Keratinocyte (primary cell): ENCODE data around the gene CDA. TPM values are rescaled to one million over a fixed set of nuclear protein-coding genes. Genes with fewer than 3 reads are reported as not detected.

Experiments used
- DNase-seq: peaks from one replicate; pipeline ENCODE4 v3.0.0-alpha.2; 2011; ENCODE audit warnings: low read depth, missing footprints, low spot score
- FAIRE-seq: peaks from 2 replicates; lab custom pipeline; 2011; peaks lifted over from hg19 to GRCh38; lab: Jason Lieb, UNC
- H2AFZ ChIP-seq: 2 replicates; pipeline ENCODE4 v1.6.0; 2012; ENCODE audit warnings: low read length, control low read depth, inconsistent platforms; ENCODE audit not compliant: control insufficient read depth
- H3K27ac ChIP-seq: 2 replicates; pipeline ENCODE4 v1.5.1; 2011; ENCODE audit warnings: low read length; ENCODE audit not compliant: control insufficient read depth, insufficient read depth
- H3K27me3 ChIP-seq: 3 replicates; pipeline ENCODE4 v1.6.0; 2011; ENCODE audit warnings: low read length; ENCODE audit not compliant: control insufficient read depth, insufficient read depth; ENCODE audit errors: extremely low read depth
- H3K36me3 ChIP-seq, 2 experiments: 2 replicates in 1 of 2; 3 replicates in 1 of 2; pipeline ENCODE4 v1.5.1; 2011; ENCODE audit warnings: low read length in 2 of 2, mild to moderate bottlenecking in 1 of 2; ENCODE audit not compliant: control insufficient read depth in 2 of 2, insufficient read depth in 2 of 2; ENCODE audit errors: extremely low read depth in 1 of 2
- H3K4me1 ChIP-seq: 3 replicates; pipeline ENCODE4 v1.5.1; 2011; ENCODE audit warnings: low read length; ENCODE audit not compliant: control insufficient read depth, insufficient read depth; ENCODE audit errors: extremely low read depth
- H3K4me2 ChIP-seq: 3 replicates; pipeline ENCODE4 v1.6.0; 2011; ENCODE audit warnings: low read depth, low read length; ENCODE audit not compliant: control insufficient read depth, insufficient read depth; ENCODE audit errors: extremely low read depth
- H3K4me3 ChIP-seq, 3 experiments: fragments of 200-600 bp in 1 of 3; sonication (generic) in 1 of 3; 2 replicates in 2 of 3; 3 replicates in 1 of 3; pipeline ENCODE4 v1.5.1; 2011 to 2016; ENCODE audit warnings: low read length in 3 of 3, mild to moderate bottlenecking in 3 of 3, control low read depth in 2 of 3, inconsistent platforms in 1 of 3, low read depth in 1 of 3, mixed read lengths in 1 of 3, mixed run types in 1 of 3, moderate library complexity in 1 of 3; ENCODE audit not compliant: control insufficient read depth in 2 of 3, insufficient read depth in 2 of 3; ENCODE audit errors: extremely low read depth in 1 of 3
- H3K79me2 ChIP-seq: 2 replicates; pipeline ENCODE4 v1.6.0; 2012; ENCODE audit warnings: low read length; ENCODE audit not compliant: control insufficient read depth, insufficient read depth
- H3K9ac ChIP-seq: 3 replicates; pipeline ENCODE4 v1.6.0; 2011; ENCODE audit warnings: low read length; ENCODE audit not compliant: control insufficient read depth, insufficient read depth; ENCODE audit errors: extremely low read depth
- H3K9me1 ChIP-seq: 3 replicates; pipeline ENCODE4 v1.6.0; 2011; ENCODE audit warnings: low read length; ENCODE audit not compliant: control insufficient read depth, insufficient read depth; ENCODE audit errors: extremely low read depth
- H3K9me3 ChIP-seq: 2 replicates; pipeline ENCODE4 v1.5.1; 2012; ENCODE audit warnings: low read depth, low read length; ENCODE audit not compliant: control insufficient read depth
- H4K20me1 ChIP-seq: 3 replicates; pipeline ENCODE4 v1.6.0; 2011; ENCODE audit warnings: low read length; ENCODE audit not compliant: control insufficient read depth, insufficient read depth; ENCODE audit errors: extremely low read depth
- CTCF ChIP-seq, 3 experiments: IDR thresholded peaks in 1 of 3; conservative IDR thresholded peaks in 1 of 3; optimal IDR thresholded peaks in 1 of 3; 2 replicates in 2 of 3; 3 replicates in 1 of 3; pipeline versions ENCODE3 to v1.5.1; 2011; ENCODE audit warnings: low read length in 3 of 3, mild to moderate bottlenecking in 3 of 3, moderate library complexity in 2 of 3, control low read depth in 1 of 3, inconsistent platforms in 1 of 3; ENCODE audit not compliant: insufficient read depth in 2 of 3; ENCODE audit errors: extremely low read depth in 1 of 3
- EZH2 ChIP-seq: IDR thresholded peaks from one replicate; pipeline ENCODE4 v1.6.1; 2012; ENCODE audit warnings: inconsistent platforms, mild to moderate bottlenecking, low read length, moderate library complexity
- dilution Hi-C: fragments of 300-500 bp; cut with MboI; formaldehyde crosslinking; loops from one replicate; pipeline ENCODE4 v1.7.0; 2020; ENCODE audit warnings: low sequenced_read_pairs; ENCODE audit not compliant: extremely low pct_ligation_motif_present
- polyA plus RNA-seq, 5 experiments: library from polyadenylated mRNA; depleted of rRNA in 3 of 5; stranded (reverse) in 3 of 5; stranded (forward) in 1 of 5; unstranded in 1 of 5; fragments of >200 nt; gene quantifications; 1 replicate in 1 of 5; 2 replicates in 3 of 5; 3 replicates in 1 of 5; pipeline versions ENCODE4 v1.2.1 to v1.2.3, GENCODE V29; 2011 to 2012; ENCODE audit warnings: missing spikeins in 2 of 5, low read depth in 1 of 5, low replicate concordance in 1 of 5

The CDA gene
- polyA plus RNA-seq, 1 donor (not counting 4 experiments of a cell fraction or from before 2014, with no cell fraction given) = 44.9 TPM

- no peak overlapping the region for H3K4me2 ChIP-seq
- DNase-seq = no peak
- H3K9me1 ChIP-seq = no peaks in the 10 kb centered on the region
- dilution Hi-C loops = no loop called here
- H4K20me1 ChIP-seq = no peaks in the 10 kb centered on the region
- H3K79me2 ChIP-seq = no peaks in the 10 kb centered on the region
- no peaks in the 10 kb centered on the region for H3K9me3 ChIP-seq
- no peaks in the 10 kb centered on the region for H3K36me3 ChIP-seq
- H2AFZ ChIP-seq = no peak overlapping the region
- peaks cover 19% of the 10 kb centered on the region for H3K27me3 ChIP-seq
- no peak for TF ChIP-seq EZH2
- TF ChIP-seq CTCF (optimal IDR thresholded peaks at IDR 0.05 in 1 of 3, IDR thresholded peaks at IDR 0.05 in 1 of 3, conservative IDR thresholded peaks at IDR 0.05 in 1 of 3; ENCODE audit: extremely low read depth in 1 of 3, insufficient read depth in 2 of 3, low read length in 3 of 3) = no peak
- no peak overlapping the region for H3K4me3 ChIP-seq
- H3K27ac ChIP-seq = no peak overlapping the region
- no peak overlapping the region for H3K9ac ChIP-seq
- FAIRE-seq = no peak
- no peaks in the 10 kb centered on the region for H3K4me1 ChIP-seq
Measured at GRCh38 chr1:20546637-20547036, 42.3 kb upstream of the CDA start.

GRCh38 chr1:20551161-20551560 lies 37.7 kb upstream of the CDA start:
- dilution Hi-C loops = no loop called here
- H3K27me3 ChIP-seq = peaks cover 59% of the 10 kb centered on the region
- FAIRE-seq = no peak

More at GRCh38 chr1:20551161-20551560, 37.7 kb upstream of the CDA start:
- H3K36me3 ChIP-seq = no peaks in the 10 kb centered on the region
- H3K4me2 ChIP-seq = no peak overlapping the region
- H4K20me1 ChIP-seq = no peaks in the 10 kb centered on the region
- H3K9me1 ChIP-seq = no peaks in the 10 kb centered on the region
- no peak overlapping the region for H3K4me3 ChIP-seq
- DNase-seq = no peak
- TF ChIP-seq CTCF (optimal IDR thresholded peaks at IDR 0.05 in 1 of 3, IDR thresholded peaks at IDR 0.05 in 1 of 3, conservative IDR thresholded peaks at IDR 0.05 in 1 of 3; ENCODE audit: extremely low read depth in 1 of 3, insufficient read depth in 2 of 3, low read length in 3 of 3) (no peak), EZH2 (peak; percentile 59)
- no peak overlapping the region for H3K27ac ChIP-seq
- H3K4me1 ChIP-seq = peaks cover 5% of the 10 kb centered on the region
- H2AFZ ChIP-seq = no peak overlapping the region
- H3K9ac ChIP-seq = no peak overlapping the region
- no peaks in the 10 kb centered on the region for H3K9me3 ChIP-seq
- H3K79me2 ChIP-seq = no peaks in the 10 kb centered on the region
